Measurements from ENCODE around the gene GSTA3. TPM values are rescaled to one million over a fixed set of nuclear protein-coding genes. Genes with fewer than 3 reads are reported as not detected.

GSTA3 gene
- total and polyA plus RNA-seq, 2 of the 4 experiments (the other 2 are of a cell fraction): not detected

- H3K36me3 ChIP-seq (ENCODE audit: control insufficient read depth, insufficient read depth, low read length): no peaks in the 10 kb centered on the region
- H3K4me2 ChIP-seq (ENCODE audit: low read depth, low read length): no peak overlapping the region
- BruUV-seq (replicated peaks): no TSS peak
- no peaks in the 10 kb centered on the region for H4K20me1 ChIP-seq (ENCODE audit: insufficient read depth, low read length)
- TF ChIP-seq FOS (IDR thresholded peaks at IDR 0.05; ENCODE audit: low read depth, low read length) (no peak), POLR2A (IDR thresholded peaks at IDR 0.05; ENCODE audit: low read depth, low read length) (no peak), MAFK (IDR thresholded peaks at IDR 0.05; ENCODE audit: low read depth, low read length) (no peak), CHD1 (IDR thresholded peaks at IDR 0.05; ENCODE audit: low read depth, low read length) (no peak), MAZ (IDR thresholded peaks at IDR 0.05; ENCODE audit: borderline replicate concordance, low read depth, low read length) (no peak), MXI1 (IDR thresholded peaks at IDR 0.05; ENCODE audit: borderline replicate concordance, low read depth, low read length) (no peak), BHLHE40 (IDR thresholded peaks at IDR 0.05; ENCODE audit: low read depth, low read length) (no peak), CEBPB (IDR thresholded peaks at IDR 0.05; ENCODE audit: low read depth, low read length) (no peak), RAD21 (IDR thresholded peaks at IDR 0.05; ENCODE audit: low read length) (no peak), RCOR1 (IDR thresholded peaks at IDR 0.05; ENCODE audit: insufficient replicate concordance, low read length) (no peak), RFX5 (IDR thresholded peaks at IDR 0.05; ENCODE audit: low read depth, low read length) (no peak), SMC3 (IDR thresholded peaks at IDR 0.05; ENCODE audit: low read depth, low read length) (no peak), NFE2L2 (IDR thresholded peaks at IDR 0.05; ENCODE audit: low read depth, low read length) (no peak), ELK1 (IDR thresholded peaks at IDR 0.05; ENCODE audit: borderline replicate concordance, low read depth, low read length) (no peak)
- TF ChIP-seq, protein P1, sequence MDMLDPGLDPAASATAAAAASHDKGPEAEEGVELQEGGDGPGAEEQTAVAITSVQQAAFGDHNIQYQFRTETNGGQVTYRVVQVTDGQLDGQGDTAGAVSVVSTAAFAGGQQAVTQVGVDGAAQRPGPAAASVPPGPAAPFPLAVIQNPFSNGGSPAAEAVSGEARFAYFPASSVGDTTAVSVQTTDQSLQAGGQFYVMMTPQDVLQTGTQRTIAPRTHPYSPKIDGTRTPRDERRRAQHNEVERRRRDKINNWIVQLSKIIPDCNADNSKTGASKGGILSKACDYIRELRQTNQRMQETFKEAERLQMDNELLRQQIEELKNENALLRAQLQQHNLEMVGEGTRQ (IDR thresholded peaks at IDR 0.05; ENCODE audit: low read depth, low read length): no peak
- TF ChIP-seq, protein P2, sequence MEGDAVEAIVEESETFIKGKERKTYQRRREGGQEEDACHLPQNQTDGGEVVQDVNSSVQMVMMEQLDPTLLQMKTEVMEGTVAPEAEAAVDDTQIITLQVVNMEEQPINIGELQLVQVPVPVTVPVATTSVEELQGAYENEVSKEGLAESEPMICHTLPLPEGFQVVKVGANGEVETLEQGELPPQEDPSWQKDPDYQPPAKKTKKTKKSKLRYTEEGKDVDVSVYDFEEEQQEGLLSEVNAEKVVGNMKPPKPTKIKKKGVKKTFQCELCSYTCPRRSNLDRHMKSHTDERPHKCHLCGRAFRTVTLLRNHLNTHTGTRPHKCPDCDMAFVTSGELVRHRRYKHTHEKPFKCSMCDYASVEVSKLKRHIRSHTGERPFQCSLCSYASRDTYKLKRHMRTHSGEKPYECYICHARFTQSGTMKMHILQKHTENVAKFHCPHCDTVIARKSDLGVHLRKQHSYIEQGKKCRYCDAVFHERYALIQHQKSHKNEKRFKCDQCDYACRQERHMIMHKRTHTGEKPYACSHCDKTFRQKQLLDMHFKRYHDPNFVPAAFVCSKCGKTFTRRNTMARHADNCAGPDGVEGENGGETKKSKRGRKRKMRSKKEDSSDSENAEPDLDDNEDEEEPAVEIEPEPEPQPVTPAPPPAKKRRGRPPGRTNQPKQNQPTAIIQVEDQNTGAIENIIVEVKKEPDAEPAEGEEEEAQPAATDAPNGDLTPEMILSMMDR (conservative IDR thresholded peaks at IDR 0.05; ENCODE audit: low read depth, low read length): no peak
- peaks cover 5% of the 10 kb centered on the region for H3K9me1 ChIP-seq (ENCODE audit: insufficient read depth, low read length)
- H2BK15ac ChIP-seq (ENCODE audit: low read depth, low read length): peak overlapping the region; percentile 2; the same call in 1 of the 3 replicates
- H3K14ac ChIP-seq (replicated peaks; ENCODE audit: low read depth, low read length): no peak overlapping the region
- H3K4me1 ChIP-seq (ENCODE audit: control insufficient read depth, insufficient read depth, low read length): peaks cover 8% of the 10 kb centered on the region
- no peak overlapping the region for H2BK5ac ChIP-seq (ENCODE audit: low read depth, low read length, poor library complexity, severe bottlenecking)
- no peak overlapping the region for H2AFZ ChIP-seq (replicated peaks; ENCODE audit: low read length, poor library complexity)
- DNase-seq (no peak), ATAC-seq (ENCODE audit: low read depth) (no peak)
- CTCF ChIA-PET: interaction anchor here (0.7 kb wide), 2 partner anchors 121 to 438 kb away, joined by 4 read pairs; no protein-coding TSS in a partner anchor
- no peak overlapping the region for H3K23ac ChIP-seq (ENCODE audit: low read depth, low read length)
- H2BK20ac ChIP-seq (ENCODE audit: low read depth, low read length): no peak overlapping the region
- H3K27me3 ChIP-seq (ENCODE audit: control insufficient read depth, insufficient read depth, low read length): no peaks in the 10 kb centered on the region
- H2BK120ac ChIP-seq (ENCODE audit: low read depth, low read length): no peak overlapping the region
- no peak overlapping the region for H2AK5ac ChIP-seq (ENCODE audit: low read depth, low read length)
- no peaks in the 10 kb centered on the region for H3K79me1 ChIP-seq (ENCODE audit: low read depth in 1 of 2, low read length in 2 of 2)
- no peak overlapping the region for H3K4ac ChIP-seq (ENCODE audit: low read depth, low read length)
- POLR2A ChIA-PET (ENCODE audit: unreplicated experiment): no interaction called here
- no peak overlapping the region for H2AK9ac ChIP-seq (replicated peaks; ENCODE audit: low read depth, low read length, poor library complexity)
- intact Hi-C loops (cut with micrococcal nuclease) (no loop called here), dilution Hi-C loops (cut with HindIII; ENCODE audit: low sequenced_read_pairs, unreplicated experiment) (no loop called here), in situ Hi-C loops (cut with MboI; ENCODE audit: low sequenced_read_pairs) (no loop called here)
- no peak overlapping the region for H3K18ac ChIP-seq (ENCODE audit: low read depth, low read length)
- H3K9me3 ChIP-seq (ENCODE audit: control insufficient read depth, insufficient read depth, low read length): no peaks in the 10 kb centered on the region
- no peak overlapping the region for H4K91ac ChIP-seq (ENCODE audit: insufficient read depth, low read depth, low read length)
- no peak overlapping the region for H3K27ac ChIP-seq (ENCODE audit: insufficient read depth, low read length)
- H4K8ac ChIP-seq (ENCODE audit: low read depth in 2 of 2, low read length in 2 of 2): 0 out of 4 replicates have a peak overlapping the region, but pooled peaks of 1 of the 2 experiments have one; percentile 16
- no peak overlapping the region for H4K5ac ChIP-seq (ENCODE audit: low read depth, low read length)
- no peak overlapping the region for H3K56ac ChIP-seq (ENCODE audit: extremely low read depth, insufficient read depth, low read length)
- H3K4me3 ChIP-seq (ENCODE audit: insufficient read depth, low read depth, low read length): no peak overlapping the region
- H3K9ac ChIP-seq (ENCODE audit: low read depth, low read length): no peak overlapping the region
- WGBS, 2 experiments (ENCODE audit: extremely low coverage in 2 of 2, insufficient read length in 1 of 2): no CpG with 5 or more reads among the region's 2 CpGs
These were observed 21.9 kb upstream of the GSTA3 start for GRCh38 chr6:52931351-52931750.

All from IMR-90 (cell line).